Mesenchymal stem cell (in vitro differentiated cells and primary cell): Measurements from ENCODE around the gene CLCN4.

ENCODE experiments used
- DNase-seq: peaks from one replicate; pipeline ENCODE4 v3.0.0-alpha.2; 2013
- H2AFZ ChIP-seq: one replicate; pipeline ENCODE4 v1.6.1; 2013; ENCODE audit warnings: low read depth, mild to moderate bottlenecking, control low read depth, inconsistent platforms, low read length, moderate library complexity
- H2AK5ac ChIP-seq: 2 replicates; pipeline ENCODE4 v1.6.1; 2013; ENCODE audit warnings: low read length, moderate library complexity, mild to moderate bottlenecking, inconsistent platforms; ENCODE audit not compliant: severe bottlenecking
- H2BK120ac ChIP-seq: one replicate; pipeline ENCODE4 v1.6.1; 2013; ENCODE audit warnings: low read depth, mild to moderate bottlenecking, inconsistent platforms, low read length, moderate library complexity
- H2BK12ac ChIP-seq, 2 experiments: one replicate each; pipeline ENCODE4 v1.6.1; 2013; ENCODE audit warnings: inconsistent platforms in 2 of 2, low read length in 2 of 2, mild to moderate bottlenecking in 2 of 2, moderate library complexity in 2 of 2, control low read depth in 1 of 2
- H2BK15ac ChIP-seq: one replicate; pipeline ENCODE4 v1.6.1; 2013; ENCODE audit warnings: mild to moderate bottlenecking, low read depth, inconsistent platforms; ENCODE audit not compliant: poor library complexity, severe bottlenecking
- H2BK5ac ChIP-seq: 2 replicates; pipeline ENCODE4 v1.6.1; 2013; ENCODE audit warnings: low read depth, mild to moderate bottlenecking, low read length, control low read depth, inconsistent platforms; ENCODE audit not compliant: poor library complexity, severe bottlenecking
- H3K14ac ChIP-seq, 2 experiments: one replicate each; pipeline ENCODE4 v1.6.1; 2013; ENCODE audit warnings: inconsistent platforms in 2 of 2, low read length in 2 of 2, control low read depth in 1 of 2, mild to moderate bottlenecking in 1 of 2, moderate library complexity in 1 of 2
- H3K18ac ChIP-seq, 2 experiments: one replicate each; pipeline ENCODE4 v1.6.1; 2013; ENCODE audit warnings: inconsistent platforms in 2 of 2, low read length in 2 of 2, control low read depth in 1 of 2, low read depth in 1 of 2, mild to moderate bottlenecking in 1 of 2
- H3K23ac ChIP-seq, 2 experiments: one replicate each; pipeline ENCODE4 v1.6.1; 2013; ENCODE audit warnings: inconsistent platforms in 2 of 2, low read length in 2 of 2, mild to moderate bottlenecking in 2 of 2, moderate library complexity in 2 of 2, control low read depth in 1 of 2
- H3K27ac ChIP-seq: 2 replicates; pipeline ENCODE4 v1.5.1; 2013; ENCODE audit warnings: mild to moderate bottlenecking, moderate library complexity, low read length, control low read depth, inconsistent platforms; ENCODE audit not compliant: poor library complexity, severe bottlenecking
- H3K27me3 ChIP-seq, 2 experiments: 2 replicates each; pipeline versions ENCODE4 v1.6.1 to v1.7.0; 2013; ENCODE audit warnings: low read length in 2 of 2, mild to moderate bottlenecking in 2 of 2, moderate library complexity in 2 of 2, control low read depth in 1 of 2, inconsistent platforms in 1 of 2; ENCODE audit not compliant: control insufficient read depth in 1 of 2, insufficient read depth in 1 of 2
- H3K36me3 ChIP-seq, 2 experiments: 2 replicates each; pipeline versions ENCODE4 v1.6.1 to v1.7.0; 2013; ENCODE audit warnings: low read length in 2 of 2, control low read depth in 1 of 2, inconsistent platforms in 1 of 2, low read depth in 1 of 2, mild to moderate bottlenecking in 1 of 2; ENCODE audit not compliant: insufficient read depth in 2 of 2, control insufficient read depth in 1 of 2
- H3K4ac ChIP-seq, 2 experiments: one replicate each; pipeline ENCODE4 v1.6.1; 2013; ENCODE audit warnings: inconsistent platforms in 2 of 2, low read length in 2 of 2, mild to moderate bottlenecking in 2 of 2, moderate library complexity in 2 of 2, control low read depth in 1 of 2, low read depth in 1 of 2
- H3K4me1 ChIP-seq: 2 replicates; pipeline ENCODE4 v1.6.1; 2013; ENCODE audit warnings: low read depth, low read length, control low read depth; ENCODE audit not compliant: control insufficient read depth, insufficient read depth
- H3K4me2 ChIP-seq: 2 replicates; pipeline ENCODE4 v1.6.1; 2013; ENCODE audit warnings: low read length, mild to moderate bottlenecking, inconsistent platforms; ENCODE audit not compliant: poor library complexity, severe bottlenecking
- H3K4me3 ChIP-seq, 2 experiments: 2 replicates each; pipeline versions ENCODE4 v1.5.1 to v1.7.0; 2013; ENCODE audit warnings: low read length in 2 of 2, mild to moderate bottlenecking in 2 of 2, control low read depth in 1 of 2, low read depth in 1 of 2; ENCODE audit not compliant: insufficient read depth in 1 of 2
- H3K79me1 ChIP-seq: replicated peaks from 2 replicates; pipeline ENCODE4 v1.6.1; 2013; ENCODE audit warnings: mild to moderate bottlenecking, control low read depth, low read length, inconsistent platforms; ENCODE audit not compliant: poor library complexity, severe bottlenecking
- H3K9ac ChIP-seq: 2 replicates; pipeline ENCODE4 v1.7.0; 2013; ENCODE audit warnings: mild to moderate bottlenecking, low read length, moderate library complexity
- H3K9me3 ChIP-seq: 2 replicates; pipeline ENCODE4 v1.7.0; 2013; ENCODE audit warnings: mild to moderate bottlenecking, low read length; ENCODE audit not compliant: control insufficient read depth
- H4K8ac ChIP-seq: one replicate; pipeline ENCODE4 v1.6.1; 2013; ENCODE audit warnings: inconsistent platforms, mild to moderate bottlenecking, low read length, moderate library complexity
- H4K91ac ChIP-seq: one replicate; pipeline ENCODE4 v1.6.1; 2013; ENCODE audit warnings: mild to moderate bottlenecking, low read length, inconsistent platforms
- WGBS: methylation state at CpG from one replicate; pipeline ENCODE4 v1.1.7; 2013; ENCODE audit warnings: mixed read lengths; 5-methylcytosine and 5-hydroxymethylcytosine counted together

CLCN4 gene

GRCh38 chrX:10243106-10243505 lies 86.3 kb downstream of the CLCN4 start:
- Histone ChIP-seq H3K79me1 (no peaks in the 10 kb centered on the region), H2BK5ac (no peak overlapping the region), H3K9ac (no peak overlapping the region), H3K14ac (no peak overlapping the region), H3K27me3 (peaks cover 0 to 3% of the 10 kb centered on the region in 2 experiments), H2BK12ac (no peak overlapping the region), H3K23ac (no peak overlapping the region), H4K91ac (no peak overlapping the region), H3K4me1 (no peaks in the 10 kb centered on the region), H2AK5ac (no peak overlapping the region), H3K4ac (no peak overlapping the region), H2AFZ (no peak overlapping the region), H3K4me2 (no peak overlapping the region), H2BK120ac (no peak overlapping the region), H3K18ac (no peak overlapping the region), H4K8ac (no peak overlapping the region), H3K9me3 (no peaks in the 10 kb centered on the region), H3K27ac (no peak overlapping the region), H2BK15ac (no peak overlapping the region), H3K36me3 (no peaks in the 10 kb centered on the region), H3K4me3 (no peak overlapping the region)
- no peak for DNase-seq
- 88% methylated on average over 3 of the region's 4 CpGs for WGBS

- no peak overlapping the region for H3K23ac ChIP-seq
- H2BK12ac ChIP-seq = no peak overlapping the region
- H3K4me1 ChIP-seq = no peaks in the 10 kb centered on the region
- no peak overlapping the region for H3K4me2 ChIP-seq
- no peak overlapping the region for H4K91ac ChIP-seq
- H2BK5ac ChIP-seq = no peak overlapping the region
- no peak overlapping the region for H3K4ac ChIP-seq
- H2BK15ac ChIP-seq = no peak overlapping the region
- H3K27ac ChIP-seq = no peak overlapping the region
- no peaks in the 10 kb centered on the region for H3K36me3 ChIP-seq
- H4K8ac ChIP-seq = no peak overlapping the region
- no peak for DNase-seq
- no peak overlapping the region for H2AK5ac ChIP-seq
- peaks cover 0 to 3% of the 10 kb centered on the region in 2 experiments for H3K27me3 ChIP-seq
- no peak overlapping the region for H3K14ac ChIP-seq
- no peaks in the 10 kb centered on the region for H3K79me1 ChIP-seq
- no peak overlapping the region for H2BK120ac ChIP-seq
- H3K9me3 ChIP-seq = no peaks in the 10 kb centered on the region
- no peak overlapping the region for H3K9ac ChIP-seq
- no peak overlapping the region for H3K18ac ChIP-seq
- no peak overlapping the region for H3K4me3 ChIP-seq
- H2AFZ ChIP-seq = no peak overlapping the region
- WGBS = 90% methylated on average over 9 of the region's 9 CpGs
These were observed 88.3 kb downstream of the CLCN4 start for GRCh38 chrX:10244915-10245622.

GRCh38 chrX:10245886-10246285 lies 89.1 kb downstream of the CLCN4 start:
- Histone ChIP-seq H3K23ac (no peak overlapping the region), H4K91ac (no peak overlapping the region), H3K9me3 (no peaks in the 10 kb centered on the region), H3K18ac (no peak overlapping the region), H3K9ac (no peak overlapping the region), H3K4me3 (no peak overlapping the region), H3K36me3 (no peaks in the 10 kb centered on the region), H3K27ac (no peak overlapping the region), H3K4me1 (no peaks in the 10 kb centered on the region), H2BK5ac (no peak overlapping the region), H4K8ac (no peak overlapping the region), H2AFZ (no peak overlapping the region), H2BK15ac (no peak overlapping the region), H2BK120ac (no peak overlapping the region), H3K14ac (no peak overlapping the region), H3K4ac (no peak overlapping the region), H2AK5ac (no peak overlapping the region), H3K79me1 (no peaks in the 10 kb centered on the region), H2BK12ac (no peak overlapping the region), H3K4me2 (no peak overlapping the region), H3K27me3 (peaks cover 0 to 3% of the 10 kb centered on the region in 2 experiments)
- WGBS = 95% methylated on average over 4 of the region's 4 CpGs
- DNase-seq = no peak

- H3K4me1 ChIP-seq = no peaks in the 10 kb centered on the region
- H3K23ac ChIP-seq = no peak overlapping the region
- no peak overlapping the region for H2BK12ac ChIP-seq
- no peak overlapping the region for H3K27ac ChIP-seq
- no peak overlapping the region for H3K4me3 ChIP-seq
- no peak overlapping the region for H4K8ac ChIP-seq
- H3K36me3 ChIP-seq = no peaks in the 10 kb centered on the region
- H3K14ac ChIP-seq = no peak overlapping the region
- H2AFZ ChIP-seq = no peak overlapping the region
- H3K9me3 ChIP-seq = no peaks in the 10 kb centered on the region
- H3K27me3 ChIP-seq = peaks cover 0 to 3% of the 10 kb centered on the region in 2 experiments
- no peak overlapping the region for H4K91ac ChIP-seq
- WGBS = 90% methylated on average over 3 of the region's 4 CpGs
- DNase-seq = no peak
- H3K18ac ChIP-seq = no peak overlapping the region
- no peak overlapping the region for H2BK5ac ChIP-seq
- H2AK5ac ChIP-seq = no peak overlapping the region
- H3K9ac ChIP-seq = no peak overlapping the region
- no peak overlapping the region for H2BK15ac ChIP-seq
- H3K79me1 ChIP-seq = no peaks in the 10 kb centered on the region
- H2BK120ac ChIP-seq = no peak overlapping the region
- H3K4me2 ChIP-seq = no peak overlapping the region
- no peak overlapping the region for H3K4ac ChIP-seq
These were observed 89.5 kb downstream of the CLCN4 start for GRCh38 chrX:10246297-10246696.
